GM12878 (cell line): ENCODE results near the gene DGKA. TPM values are rescaled to one million over a fixed set of nuclear protein-coding genes. Genes with fewer than 3 reads are reported as not detected.

ENCODE experiments used
- BRCA1 ChIP-seq: IDR thresholded peaks from 2 replicates; pipeline ENCODE4 v1.6.1; 2011; ENCODE audit warnings: low read depth, low read length, improper control_type of control experiment
- CBFB ChIP-seq: IDR thresholded peaks from 2 replicates; pipeline ENCODE4 v1.6.1; 2016; ENCODE audit warnings: antibody characterized with exemption, low read depth
- EP300 ChIP-seq, 2 experiments: fragments of 150-350 bp in 1 of 2; IDR thresholded peaks; 2 replicates each; pipeline ENCODE4 v1.6.1; 2011 to 2012; ENCODE audit warnings: low read depth in 2 of 2, low read length in 2 of 2, borderline replicate concordance in 1 of 2, improper control_type of control experiment in 1 of 2, inconsistent platforms in 1 of 2; ENCODE audit not compliant: control insufficient read depth in 1 of 2
- EZH2 ChIP-seq: IDR thresholded peaks from 2 replicates; pipeline ENCODE4 v1.6.1; 2012; ENCODE audit warnings: low read depth, mild to moderate bottlenecking, control low read depth, inconsistent platforms, low read length, borderline replicate concordance; ENCODE audit not compliant: control insufficient read depth
- NFYA ChIP-seq: IDR thresholded peaks from 2 replicates; pipeline ENCODE4 v1.6.1; 2011; ENCODE audit warnings: low read depth, mild to moderate bottlenecking, low read length, improper control_type of control experiment, borderline replicate concordance
- NR2F1 ChIP-seq: fragments of 450-650 bp; conservative IDR thresholded peaks from 2 replicates; pipeline ENCODE4 v1.6.1; 2017; ENCODE audit warnings: mild to moderate bottlenecking
- PAX5 ChIP-seq: IDR thresholded peaks from 2 replicates; pipeline ENCODE4 v1.6.1; 2011; ENCODE audit warnings: low read depth, low read length, borderline replicate concordance
- RAD51 ChIP-seq: fragments of 450-650 bp; IDR thresholded peaks from 2 replicates; pipeline ENCODE4 v1.6.1; 2016; ENCODE audit warnings: moderate library complexity, mild to moderate bottlenecking, inconsistent platforms
- SMARCA5 ChIP-seq: fragments of 450-650 bp; IDR thresholded peaks from 2 replicates; pipeline ENCODE4 v1.6.1; 2017; ENCODE audit warnings: mild to moderate bottlenecking
- SRF ChIP-seq, 2 experiments: IDR thresholded peaks; 2 replicates each; pipeline ENCODE4 v1.6.1; 2011; ENCODE audit warnings: low read depth in 2 of 2, low read length in 2 of 2, mild to moderate bottlenecking in 1 of 2, moderate library complexity in 1 of 2
- polyA plus RNA-seq, 11 experiments: library from polyadenylated mRNA; depleted of rRNA in 4 of 11; unstranded in 6 of 11; stranded (reverse) in 5 of 11; fragments of >200 nt; fragmentation: Nextera tagmentation in 4 of 11; fragmentation: Illumina TruSeq in 1 of 11; extraction: Ambion mirVana in 4 of 11; extraction: Trizol in 1 of 11; gene quantifications; 1 replicate in 1 of 11; 2 replicates in 10 of 11; pipeline versions ENCODE4 v1.2.1 to v1.2.3, GENCODE V29; 2011 to 2016; ENCODE audit warnings: inconsistent platforms in 2 of 11, missing spikeins in 2 of 11, low read depth in 1 of 11
- total RNA-seq, 4 experiments: library from RNA; depleted of rRNA in 3 of 4; stranded (reverse); fragments of >200 nt in 3 of 4; fragmentation: Illumina TruSeq in 1 of 4; extraction: Trizol in 1 of 4; gene quantifications; 2 replicates each; pipeline versions ENCODE4 v1.2.1 to v1.2.3, GENCODE V29; 2013 to 2021
- TF ChIP-seq, protein P1 (sequence below): IDR thresholded peaks from 2 replicates; pipeline ENCODE4 v1.6.1; 2012; ENCODE audit warnings: improper control_type of control experiment, low read depth, low read length; ENCODE audit not compliant: insufficient replicate concordance
- TF ChIP-seq, protein P2 (sequence below): fragments of 450-650 bp; IDR thresholded peaks from 2 replicates; pipeline ENCODE4 v1.6.1; 2016; ENCODE audit warnings: mild to moderate bottlenecking
- TF ChIP-seq, protein P3 (sequence below): fragments of 150-350 bp; IDR thresholded peaks from 2 replicates; pipeline ENCODE4 v1.6.1; 2016; ENCODE audit warnings: low read depth, low read length
- TF ChIP-seq, protein P4 (sequence below): IDR thresholded peaks from 2 replicates; pipeline ENCODE4 v1.6.1; 2012; ENCODE audit warnings: low read depth, low read length, improper control_type of control experiment
- TF ChIP-seq, protein P5 (sequence below): fragments of 450-650 bp; conservative IDR thresholded peaks from 2 replicates; pipeline ENCODE4 v1.6.1; 2017; ENCODE audit warnings: mild to moderate bottlenecking, moderate library complexity

DGKA gene
- total and polyA plus RNA-seq, 10 of the 15 experiments (the other 5 are each of a cell fraction or from before 2014, with no cell fraction given) = 14.0 to 65.5 (median 37.1) TPM

DNA sequence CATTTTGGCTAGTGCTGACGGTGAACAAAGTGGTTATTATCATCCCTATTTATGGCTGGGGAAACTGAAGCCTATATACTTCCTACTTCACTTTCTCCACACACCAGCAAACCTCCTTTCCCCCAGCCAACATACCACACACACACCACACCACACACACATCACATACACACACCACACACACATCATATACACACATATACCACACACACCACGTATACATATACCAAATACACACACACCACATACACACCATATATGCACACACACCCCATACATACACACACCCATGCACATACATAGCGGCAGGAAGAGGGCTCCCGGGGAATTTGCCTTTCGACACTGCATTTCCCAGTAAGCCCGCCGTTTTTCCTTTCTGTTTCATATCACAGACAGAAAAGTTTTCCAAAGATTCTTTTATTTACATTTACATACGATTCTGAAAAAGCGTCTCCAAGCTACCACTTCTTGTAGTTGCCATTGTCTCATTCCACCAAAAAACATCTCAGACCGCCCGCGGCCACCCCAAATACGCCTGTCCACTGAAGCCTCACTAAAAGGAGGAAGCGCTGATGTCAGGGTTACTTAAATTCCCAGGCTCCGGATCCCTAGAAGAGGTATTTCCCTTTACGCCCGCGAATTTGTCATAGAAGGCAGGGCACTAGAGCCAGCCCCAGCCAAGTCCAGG lies 42.1 kb downstream of the DGKA start (continued):
- TF ChIP-seq, protein P1, sequence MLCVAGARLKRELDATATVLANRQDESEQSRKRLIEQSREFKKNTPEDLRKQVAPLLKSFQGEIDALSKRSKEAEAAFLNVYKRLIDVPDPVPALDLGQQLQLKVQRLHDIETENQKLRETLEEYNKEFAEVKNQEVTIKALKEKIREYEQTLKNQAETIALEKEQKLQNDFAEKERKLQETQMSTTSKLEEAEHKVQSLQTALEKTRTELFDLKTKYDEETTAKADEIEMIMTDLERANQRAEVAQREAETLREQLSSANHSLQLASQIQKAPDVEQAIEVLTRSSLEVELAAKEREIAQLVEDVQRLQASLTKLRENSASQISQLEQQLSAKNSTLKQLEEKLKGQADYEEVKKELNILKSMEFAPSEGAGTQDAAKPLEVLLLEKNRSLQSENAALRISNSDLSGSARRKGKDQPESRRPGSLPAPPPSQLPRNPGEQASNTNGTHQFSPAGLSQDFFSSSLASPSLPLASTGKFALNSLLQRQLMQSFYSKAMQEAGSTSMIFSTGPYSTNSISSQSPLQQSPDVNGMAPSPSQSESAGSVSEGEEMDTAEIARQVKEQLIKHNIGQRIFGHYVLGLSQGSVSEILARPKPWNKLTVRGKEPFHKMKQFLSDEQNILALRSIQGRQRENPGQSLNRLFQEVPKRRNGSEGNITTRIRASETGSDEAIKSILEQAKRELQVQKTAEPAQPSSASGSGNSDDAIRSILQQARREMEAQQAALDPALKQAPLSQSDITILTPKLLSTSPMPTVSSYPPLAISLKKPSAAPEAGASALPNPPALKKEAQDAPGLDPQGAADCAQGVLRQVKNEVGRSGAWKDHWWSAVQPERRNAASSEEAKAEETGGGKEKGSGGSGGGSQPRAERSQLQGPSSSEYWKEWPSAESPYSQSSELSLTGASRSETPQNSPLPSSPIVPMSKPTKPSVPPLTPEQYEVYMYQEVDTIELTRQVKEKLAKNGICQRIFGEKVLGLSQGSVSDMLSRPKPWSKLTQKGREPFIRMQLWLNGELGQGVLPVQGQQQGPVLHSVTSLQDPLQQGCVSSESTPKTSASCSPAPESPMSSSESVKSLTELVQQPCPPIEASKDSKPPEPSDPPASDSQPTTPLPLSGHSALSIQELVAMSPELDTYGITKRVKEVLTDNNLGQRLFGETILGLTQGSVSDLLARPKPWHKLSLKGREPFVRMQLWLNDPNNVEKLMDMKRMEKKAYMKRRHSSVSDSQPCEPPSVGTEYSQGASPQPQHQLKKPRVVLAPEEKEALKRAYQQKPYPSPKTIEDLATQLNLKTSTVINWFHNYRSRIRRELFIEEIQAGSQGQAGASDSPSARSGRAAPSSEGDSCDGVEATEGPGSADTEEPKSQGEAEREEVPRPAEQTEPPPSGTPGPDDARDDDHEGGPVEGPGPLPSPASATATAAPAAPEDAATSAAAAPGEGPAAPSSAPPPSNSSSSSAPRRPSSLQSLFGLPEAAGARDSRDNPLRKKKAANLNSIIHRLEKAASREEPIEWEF = no peak
- TF ChIP-seq PAX5 (0 out of 2 replicates have a peak, but pooled peaks have one; percentile 34), NFYA (no peak), RAD51 (no peak), NR2F1 (no peak), EZH2 (no peak), BRCA1 (no peak), SRF (IDR thresholded peaks at IDR 0.05; ENCODE audit: low read depth in 2 of 2, low read length in 2 of 2) (no peak), EP300 (IDR thresholded peaks at IDR 0.05; ENCODE audit: borderline replicate concordance in 1 of 2, control insufficient read depth in 1 of 2, low read depth in 2 of 2, low read length in 2 of 2) (0 out of 4 replicates have a peak, but pooled peaks of 1 of the 2 experiments have one; percentile 18), CBFB (no peak), SMARCA5 (no peak)
- TF ChIP-seq, protein P2, sequence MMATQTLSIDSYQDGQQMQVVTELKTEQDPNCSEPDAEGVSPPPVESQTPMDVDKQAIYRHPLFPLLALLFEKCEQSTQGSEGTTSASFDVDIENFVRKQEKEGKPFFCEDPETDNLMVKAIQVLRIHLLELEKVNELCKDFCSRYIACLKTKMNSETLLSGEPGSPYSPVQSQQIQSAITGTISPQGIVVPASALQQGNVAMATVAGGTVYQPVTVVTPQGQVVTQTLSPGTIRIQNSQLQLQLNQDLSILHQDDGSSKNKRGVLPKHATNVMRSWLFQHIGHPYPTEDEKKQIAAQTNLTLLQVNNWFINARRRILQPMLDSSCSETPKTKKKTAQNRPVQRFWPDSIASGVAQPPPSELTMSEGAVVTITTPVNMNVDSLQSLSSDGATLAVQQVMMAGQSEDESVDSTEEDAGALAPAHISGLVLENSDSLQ = no peak
- TF ChIP-seq, protein P3, sequence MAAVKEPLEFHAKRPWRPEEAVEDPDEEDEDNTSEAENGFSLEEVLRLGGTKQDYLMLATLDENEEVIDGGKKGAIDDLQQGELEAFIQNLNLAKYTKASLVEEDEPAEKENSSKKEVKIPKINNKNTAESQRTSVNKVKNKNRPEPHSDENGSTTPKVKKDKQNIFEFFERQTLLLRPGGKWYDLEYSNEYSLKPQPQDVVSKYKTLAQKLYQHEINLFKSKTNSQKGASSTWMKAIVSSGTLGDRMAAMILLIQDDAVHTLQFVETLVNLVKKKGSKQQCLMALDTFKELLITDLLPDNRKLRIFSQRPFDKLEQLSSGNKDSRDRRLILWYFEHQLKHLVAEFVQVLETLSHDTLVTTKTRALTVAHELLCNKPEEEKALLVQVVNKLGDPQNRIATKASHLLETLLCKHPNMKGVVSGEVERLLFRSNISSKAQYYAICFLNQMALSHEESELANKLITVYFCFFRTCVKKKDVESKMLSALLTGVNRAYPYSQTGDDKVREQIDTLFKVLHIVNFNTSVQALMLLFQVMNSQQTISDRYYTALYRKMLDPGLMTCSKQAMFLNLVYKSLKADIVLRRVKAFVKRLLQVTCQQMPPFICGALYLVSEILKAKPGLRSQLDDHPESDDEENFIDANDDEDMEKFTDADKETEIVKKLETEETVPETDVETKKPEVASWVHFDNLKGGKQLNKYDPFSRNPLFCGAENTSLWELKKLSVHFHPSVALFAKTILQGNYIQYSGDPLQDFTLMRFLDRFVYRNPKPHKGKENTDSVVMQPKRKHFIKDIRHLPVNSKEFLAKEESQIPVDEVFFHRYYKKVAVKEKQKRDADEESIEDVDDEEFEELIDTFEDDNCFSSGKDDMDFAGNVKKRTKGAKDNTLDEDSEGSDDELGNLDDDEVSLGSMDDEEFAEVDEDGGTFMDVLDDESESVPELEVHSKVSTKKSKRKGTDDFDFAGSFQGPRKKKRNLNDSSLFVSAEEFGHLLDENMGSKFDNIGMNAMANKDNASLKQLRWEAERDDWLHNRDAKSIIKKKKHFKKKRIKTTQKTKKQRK = no peak
- TF ChIP-seq, protein P4, sequence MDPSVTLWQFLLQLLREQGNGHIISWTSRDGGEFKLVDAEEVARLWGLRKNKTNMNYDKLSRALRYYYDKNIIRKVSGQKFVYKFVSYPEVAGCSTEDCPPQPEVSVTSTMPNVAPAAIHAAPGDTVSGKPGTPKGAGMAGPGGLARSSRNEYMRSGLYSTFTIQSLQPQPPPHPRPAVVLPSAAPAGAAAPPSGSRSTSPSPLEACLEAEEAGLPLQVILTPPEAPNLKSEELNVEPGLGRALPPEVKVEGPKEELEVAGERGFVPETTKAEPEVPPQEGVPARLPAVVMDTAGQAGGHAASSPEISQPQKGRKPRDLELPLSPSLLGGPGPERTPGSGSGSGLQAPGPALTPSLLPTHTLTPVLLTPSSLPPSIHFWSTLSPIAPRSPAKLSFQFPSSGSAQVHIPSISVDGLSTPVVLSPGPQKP = no peak
- TF ChIP-seq, protein P5, sequence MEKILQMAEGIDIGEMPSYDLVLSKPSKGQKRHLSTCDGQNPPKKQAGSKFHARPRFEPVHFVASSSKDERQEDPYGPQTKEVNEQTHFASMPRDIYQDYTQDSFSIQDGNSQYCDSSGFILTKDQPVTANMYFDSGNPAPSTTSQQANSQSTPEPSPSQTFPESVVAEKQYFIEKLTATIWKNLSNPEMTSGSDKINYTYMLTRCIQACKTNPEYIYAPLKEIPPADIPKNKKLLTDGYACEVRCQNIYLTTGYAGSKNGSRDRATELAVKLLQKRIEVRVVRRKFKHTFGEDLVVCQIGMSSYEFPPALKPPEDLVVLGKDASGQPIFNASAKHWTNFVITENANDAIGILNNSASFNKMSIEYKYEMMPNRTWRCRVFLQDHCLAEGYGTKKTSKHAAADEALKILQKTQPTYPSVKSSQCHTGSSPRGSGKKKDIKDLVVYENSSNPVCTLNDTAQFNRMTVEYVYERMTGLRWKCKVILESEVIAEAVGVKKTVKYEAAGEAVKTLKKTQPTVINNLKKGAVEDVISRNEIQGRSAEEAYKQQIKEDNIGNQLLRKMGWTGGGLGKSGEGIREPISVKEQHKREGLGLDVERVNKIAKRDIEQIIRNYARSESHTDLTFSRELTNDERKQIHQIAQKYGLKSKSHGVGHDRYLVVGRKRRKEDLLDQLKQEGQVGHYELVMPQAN = 0 out of 2 replicates have a peak, but pooled peaks have one; percentile 43
